OCI-LY7 (cell line): ENCODE data around the gene SERPINB13.

Experiments used
- EZH2phosphoT487 ChIP-seq: fragments of 200-600 bp; sonication (generic); IDR thresholded peaks from 2 replicates; pipeline ENCODE4 v1.6.1; 2018; ENCODE audit warnings: low read depth, borderline replicate concordance, mild to moderate bottlenecking, mixed run types, antibody characterized with exemption, low read length, moderate library complexity, mixed read lengths
- TF ChIP-seq, protein P1 (sequence below): fragments of 200-600 bp; sonication (generic); conservative IDR thresholded peaks from 2 replicates; pipeline ENCODE4 v1.5.1; 2014; ENCODE audit warnings: mild to moderate bottlenecking, antibody characterized with exemption, low read length, moderate library complexity, mixed read lengths

- TF ChIP-seq, protein P1, sequence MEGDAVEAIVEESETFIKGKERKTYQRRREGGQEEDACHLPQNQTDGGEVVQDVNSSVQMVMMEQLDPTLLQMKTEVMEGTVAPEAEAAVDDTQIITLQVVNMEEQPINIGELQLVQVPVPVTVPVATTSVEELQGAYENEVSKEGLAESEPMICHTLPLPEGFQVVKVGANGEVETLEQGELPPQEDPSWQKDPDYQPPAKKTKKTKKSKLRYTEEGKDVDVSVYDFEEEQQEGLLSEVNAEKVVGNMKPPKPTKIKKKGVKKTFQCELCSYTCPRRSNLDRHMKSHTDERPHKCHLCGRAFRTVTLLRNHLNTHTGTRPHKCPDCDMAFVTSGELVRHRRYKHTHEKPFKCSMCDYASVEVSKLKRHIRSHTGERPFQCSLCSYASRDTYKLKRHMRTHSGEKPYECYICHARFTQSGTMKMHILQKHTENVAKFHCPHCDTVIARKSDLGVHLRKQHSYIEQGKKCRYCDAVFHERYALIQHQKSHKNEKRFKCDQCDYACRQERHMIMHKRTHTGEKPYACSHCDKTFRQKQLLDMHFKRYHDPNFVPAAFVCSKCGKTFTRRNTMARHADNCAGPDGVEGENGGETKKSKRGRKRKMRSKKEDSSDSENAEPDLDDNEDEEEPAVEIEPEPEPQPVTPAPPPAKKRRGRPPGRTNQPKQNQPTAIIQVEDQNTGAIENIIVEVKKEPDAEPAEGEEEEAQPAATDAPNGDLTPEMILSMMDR = no peak
- no peak for TF ChIP-seq EZH2phosphoT487
Measured at GRCh38 chr18:63637703-63638102, 50.6 kb downstream of the SERPINB13 start.
